ENCODE measurements around the gene C1QTNF12.

C1QTNF12 gene

DNA sequence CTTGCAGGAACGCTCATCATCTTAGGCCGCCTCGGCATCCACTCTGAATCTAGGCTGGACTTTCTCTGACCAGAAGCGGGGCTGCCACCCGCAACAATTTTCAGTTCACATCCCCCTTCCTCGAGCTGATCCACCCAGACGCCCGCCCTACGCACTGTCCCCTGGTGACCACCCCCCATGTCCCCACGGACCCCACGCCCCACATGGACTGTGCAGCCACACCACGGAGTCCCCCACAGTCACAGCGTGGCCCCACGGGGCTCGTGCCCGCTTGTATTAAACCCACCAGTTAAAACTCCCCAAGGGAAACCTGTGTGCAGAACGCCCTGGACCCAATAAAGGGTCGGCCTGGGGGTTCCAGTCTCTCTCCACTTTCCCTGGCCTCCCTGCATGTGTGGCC is 13.0 kb upstream of the C1QTNF12 start:
- H4K20me1 ChIP-seq (ENCODE audit: insufficient read depth): no peaks in the 10 kb centered on the region
- no peaks in the 10 kb centered on the region; the same call in 1 of the 2 replicates for H3K79me2 ChIP-seq (ENCODE audit: insufficient read depth, low read depth)
- no peak overlapping the region for H3K4me2 ChIP-seq

DNA sequence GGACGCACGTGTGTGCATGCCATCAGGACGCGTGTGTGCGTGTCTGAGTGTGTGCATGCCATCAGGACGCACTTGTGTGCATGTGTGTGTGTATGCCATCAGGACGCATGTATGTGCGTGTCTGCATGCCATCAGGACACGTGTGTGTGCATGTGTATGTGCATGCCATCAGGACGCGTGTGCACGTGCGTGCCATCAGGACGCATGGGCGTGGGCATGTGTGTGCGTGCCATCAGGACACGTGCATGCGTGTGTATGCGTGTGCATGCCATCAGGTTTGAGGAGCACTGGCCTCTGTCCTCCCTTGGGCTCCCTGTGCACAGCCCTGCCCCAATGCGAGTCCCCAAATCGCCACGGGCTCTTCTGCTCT is 12.6 kb upstream of the C1QTNF12 start:
- Histone ChIP-seq H3K27me3 (ENCODE audit: insufficient read depth, low read depth) (no peaks in the 10 kb centered on the region), H3K36me3 (ENCODE audit: insufficient read depth) (peaks cover 7% of the 10 kb centered on the region; the same call in 1 of the 2 replicates), H3K27ac (no peak overlapping the region), H4K20me1 (ENCODE audit: insufficient read depth) (no peaks in the 10 kb centered on the region), H3K4me3 (IDR thresholded peaks at IDR 0.05; ENCODE audit: insufficient read depth, low read depth, low read length) (no peak overlapping the region), H2AFZ (ENCODE audit: low read depth) (no peak overlapping the region), H3K9ac (no peak overlapping the region), H3K79me2 (ENCODE audit: insufficient read depth, low read depth) (no peaks in the 10 kb centered on the region), H3K4me1 (ENCODE audit: low read depth, poor library complexity, severe bottlenecking) (no peaks in the 10 kb centered on the region), H3K4me2 (no peak overlapping the region)
- TF ChIP-seq, protein P1, sequence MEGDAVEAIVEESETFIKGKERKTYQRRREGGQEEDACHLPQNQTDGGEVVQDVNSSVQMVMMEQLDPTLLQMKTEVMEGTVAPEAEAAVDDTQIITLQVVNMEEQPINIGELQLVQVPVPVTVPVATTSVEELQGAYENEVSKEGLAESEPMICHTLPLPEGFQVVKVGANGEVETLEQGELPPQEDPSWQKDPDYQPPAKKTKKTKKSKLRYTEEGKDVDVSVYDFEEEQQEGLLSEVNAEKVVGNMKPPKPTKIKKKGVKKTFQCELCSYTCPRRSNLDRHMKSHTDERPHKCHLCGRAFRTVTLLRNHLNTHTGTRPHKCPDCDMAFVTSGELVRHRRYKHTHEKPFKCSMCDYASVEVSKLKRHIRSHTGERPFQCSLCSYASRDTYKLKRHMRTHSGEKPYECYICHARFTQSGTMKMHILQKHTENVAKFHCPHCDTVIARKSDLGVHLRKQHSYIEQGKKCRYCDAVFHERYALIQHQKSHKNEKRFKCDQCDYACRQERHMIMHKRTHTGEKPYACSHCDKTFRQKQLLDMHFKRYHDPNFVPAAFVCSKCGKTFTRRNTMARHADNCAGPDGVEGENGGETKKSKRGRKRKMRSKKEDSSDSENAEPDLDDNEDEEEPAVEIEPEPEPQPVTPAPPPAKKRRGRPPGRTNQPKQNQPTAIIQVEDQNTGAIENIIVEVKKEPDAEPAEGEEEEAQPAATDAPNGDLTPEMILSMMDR (conservative IDR thresholded peaks at IDR 0.05; ENCODE audit: low read depth, low read length): no peak

More for the DNA sequence above, 13.0 kb upstream of the C1QTNF12 start:
- TF ChIP-seq, protein P1 (conservative IDR thresholded peaks at IDR 0.05; ENCODE audit: low read depth, low read length): no peak
- Histone ChIP-seq H3K27me3 (ENCODE audit: insufficient read depth, low read depth) (no peaks in the 10 kb centered on the region), H3K36me3 (ENCODE audit: insufficient read depth) (peaks cover 7% of the 10 kb centered on the region; the same call in 1 of the 2 replicates), H3K4me1 (ENCODE audit: low read depth, poor library complexity, severe bottlenecking) (no peaks in the 10 kb centered on the region), H3K4me3 (IDR thresholded peaks at IDR 0.05; ENCODE audit: insufficient read depth, low read depth, low read length) (no peak overlapping the region), H2AFZ (ENCODE audit: low read depth) (no peak overlapping the region), H3K9ac (no peak overlapping the region), H3K27ac (no peak overlapping the region)

DNA sequence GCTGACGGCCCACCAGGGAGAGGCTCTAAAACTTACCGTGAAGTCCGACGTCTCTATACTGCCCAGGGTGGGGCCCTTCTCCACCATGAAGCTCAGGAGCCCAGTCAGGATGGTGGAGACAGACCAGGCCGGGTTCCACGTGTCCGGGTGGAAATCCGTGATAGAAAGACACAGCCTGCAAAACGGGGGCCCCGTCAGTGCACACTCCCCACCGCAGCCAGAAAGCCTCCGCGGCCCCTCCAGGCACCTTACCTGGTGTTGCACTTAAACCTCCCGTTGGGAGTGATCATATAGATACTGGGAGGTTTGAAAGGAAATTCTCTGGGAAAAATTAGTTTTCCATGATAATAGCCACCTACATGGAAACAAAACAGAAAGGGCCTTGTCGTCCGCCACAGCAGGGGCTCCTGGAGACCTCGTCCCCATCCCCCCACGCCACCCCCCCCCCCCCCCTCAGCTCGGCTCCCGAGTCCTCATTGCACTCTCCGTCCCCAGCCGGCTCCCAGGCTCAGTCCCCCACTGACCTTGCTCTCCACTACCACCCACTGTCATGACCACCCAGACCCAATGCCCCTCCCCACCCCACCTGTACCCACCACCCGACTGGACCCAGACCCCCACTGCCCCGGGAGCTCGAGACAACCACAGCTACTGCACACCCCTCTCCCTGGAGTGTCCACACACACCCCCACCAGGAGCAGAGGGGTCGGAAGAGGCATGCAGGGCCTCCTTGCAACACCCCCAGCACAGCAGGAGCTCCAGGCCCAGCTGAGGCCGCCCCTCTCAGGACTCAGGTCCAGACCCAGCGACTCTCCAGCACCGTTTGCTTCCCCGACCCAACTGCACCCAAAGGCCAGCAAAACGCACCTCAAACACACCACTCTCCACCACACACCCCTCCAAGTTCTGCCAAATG is 10.7 kb upstream of the C1QTNF12 start:
- TF ChIP-seq, protein P1 (conservative IDR thresholded peaks at IDR 0.05; ENCODE audit: low read depth, low read length): no peak
- Histone ChIP-seq H3K9ac (no peak overlapping the region), H3K36me3 (ENCODE audit: insufficient read depth) (no peaks in the 10 kb centered on the region), H3K27me3 (ENCODE audit: insufficient read depth, low read depth) (no peaks in the 10 kb centered on the region), H2AFZ (ENCODE audit: low read depth) (no peak overlapping the region), H3K4me1 (ENCODE audit: low read depth, poor library complexity, severe bottlenecking) (no peaks in the 10 kb centered on the region), H3K79me2 (ENCODE audit: insufficient read depth, low read depth) (no peaks in the 10 kb centered on the region), H3K27ac (no peak overlapping the region), H3K4me3 (IDR thresholded peaks at IDR 0.05; ENCODE audit: insufficient read depth, low read depth, low read length) (no peak overlapping the region), H3K4me2 (no peak overlapping the region), H4K20me1 (ENCODE audit: insufficient read depth) (no peaks in the 10 kb centered on the region)

DNA sequence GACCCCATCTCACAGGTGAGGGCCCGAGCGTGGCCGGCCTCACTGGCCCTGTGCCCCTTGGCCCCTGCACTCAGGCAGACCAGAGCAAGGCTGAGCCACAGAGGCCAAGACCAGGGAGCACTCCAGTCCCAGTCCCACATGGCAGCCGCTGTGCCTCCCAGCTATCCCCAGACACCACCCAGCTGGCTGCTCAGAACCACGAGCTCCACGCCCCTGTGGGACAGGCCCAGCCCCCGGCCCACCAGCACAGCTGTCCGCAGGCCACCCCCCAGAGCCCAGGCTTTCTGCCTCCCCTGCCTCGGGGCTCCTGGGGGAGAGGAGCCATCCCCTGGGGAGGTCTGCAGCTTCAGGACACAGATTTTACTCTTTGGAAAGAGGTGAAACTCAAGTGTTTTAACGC is 9.1 kb upstream of the C1QTNF12 start:
- H3K27me3 ChIP-seq (ENCODE audit: insufficient read depth, low read depth): no peaks in the 10 kb centered on the region
- no peak overlapping the region for H3K4me3 ChIP-seq (IDR thresholded peaks at IDR 0.05; ENCODE audit: insufficient read depth, low read depth, low read length)
- TF ChIP-seq, protein P1 (conservative IDR thresholded peaks at IDR 0.05; ENCODE audit: low read depth, low read length): no peak
- H4K20me1 ChIP-seq (ENCODE audit: insufficient read depth): no peaks in the 10 kb centered on the region
- H3K79me2 ChIP-seq (ENCODE audit: insufficient read depth, low read depth): no peaks in the 10 kb centered on the region
- H3K36me3 ChIP-seq (ENCODE audit: insufficient read depth): no peaks in the 10 kb centered on the region
- no peak overlapping the region for H3K9ac ChIP-seq
- H3K27ac ChIP-seq: no peak overlapping the region
- H3K4me2 ChIP-seq: no peak overlapping the region
- no peak overlapping the region for H2AFZ ChIP-seq (ENCODE audit: low read depth)
- no peaks in the 10 kb centered on the region for H3K4me1 ChIP-seq (ENCODE audit: low read depth, poor library complexity, severe bottlenecking)
